Adipose tissue (tissue), 3 donors: Measurements from ENCODE around the gene CRKL. TPM values are rescaled to one million over a fixed set of nuclear protein-coding genes. Genes with fewer than 3 reads are reported as not detected.

Experiments
- H3K27ac ChIP-seq: one replicate; pipeline ENCODE4 v1.5.1; 2013; ENCODE audit warnings: low read depth, low read length
- WGBS, 3 donors: extraction: QIAGEN DNeasy Blood & Tissue Kit; methylation state at CpG; one replicate each; pipeline ENCODE4 v1.1.7; 2013; 5-methylcytosine and 5-hydroxymethylcytosine counted together
- polyA plus RNA-seq, 3 donors: library from polyadenylated mRNA; stranded (reverse); fragments of 200-250 nt; gene quantifications; one replicate each; pipeline ENCODE4 v1.2.3, GENCODE V29; 2013
- donor health status: healthy with polysubstance abuse.
- donor health status: Bipolar disorder and iron deficiency.
- donor health status: healthy.

CRKL gene
- polyA plus RNA-seq, 3 donors = 10.7 to 19.8 (median 16.2) TPM

DNA sequence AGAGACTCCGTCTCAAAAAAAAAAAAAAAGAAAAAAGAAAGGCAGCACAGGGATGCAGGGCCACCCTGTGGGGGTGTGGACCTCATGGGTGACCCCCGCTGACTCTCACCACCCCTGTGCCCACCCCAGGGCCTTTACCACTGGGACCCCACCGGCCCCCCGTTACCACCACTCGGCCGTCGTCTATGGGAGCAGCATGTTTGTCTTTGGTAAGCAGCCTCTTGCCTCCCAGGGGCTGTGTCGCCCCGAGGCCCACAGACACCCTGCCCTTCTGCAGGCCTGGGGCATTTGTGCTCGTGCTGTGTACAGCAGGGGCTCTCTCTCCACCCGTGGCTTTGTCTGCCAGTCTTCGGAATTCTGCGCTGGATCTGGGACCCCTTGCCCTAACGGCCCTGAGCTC lies 70.2 kb downstream of the CRKL start:
- whole genome bisulfite sequencing, 3 donors = 89 to 93% (median 93%) methylated on average over 14 of the region's 14 CpGs
- no peak overlapping the region for H3K27ac ChIP-seq

DNA sequence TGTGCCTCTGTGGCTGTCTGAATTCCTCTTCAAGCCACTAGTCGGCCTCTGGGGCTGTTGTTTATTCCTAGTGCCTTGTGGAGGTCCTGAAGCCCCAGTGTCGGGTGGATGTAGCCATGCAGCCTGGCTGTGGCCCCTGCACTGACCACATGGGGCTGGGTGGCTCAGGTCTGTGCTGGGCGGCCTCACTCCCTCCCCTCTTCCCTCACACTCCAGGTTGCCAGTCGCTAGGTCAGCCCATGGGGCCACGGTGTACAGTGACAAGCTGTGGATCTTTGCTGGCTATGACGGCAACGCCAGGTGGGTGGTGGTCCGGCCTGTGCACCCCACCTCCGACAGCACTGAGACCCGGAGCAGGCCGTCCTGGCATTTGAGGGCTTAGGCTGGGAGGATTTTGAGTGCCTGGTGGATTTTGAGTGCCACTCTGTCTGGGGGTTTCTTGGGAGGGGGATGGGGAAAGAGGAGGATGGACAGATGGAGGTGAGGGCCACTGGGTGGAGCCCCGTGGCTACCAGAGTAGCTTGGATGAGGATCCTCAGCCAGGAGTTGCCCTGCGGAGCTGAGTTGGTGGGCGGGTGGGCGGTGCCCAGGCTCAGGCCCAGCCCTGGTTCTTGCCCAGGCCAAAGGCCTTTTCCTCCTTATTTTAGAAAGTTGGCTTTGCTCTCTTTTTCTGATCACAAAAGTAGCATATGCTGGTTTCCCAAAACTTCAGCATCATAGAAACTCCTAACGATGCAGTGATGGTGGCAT lies 71.5 kb downstream of the CRKL start:
- WGBS, 3 donors = 92 to 96% (median 93%) methylated on average over 16 of the region's 16 CpGs
- no peak overlapping the region for H3K27ac ChIP-seq

DNA sequence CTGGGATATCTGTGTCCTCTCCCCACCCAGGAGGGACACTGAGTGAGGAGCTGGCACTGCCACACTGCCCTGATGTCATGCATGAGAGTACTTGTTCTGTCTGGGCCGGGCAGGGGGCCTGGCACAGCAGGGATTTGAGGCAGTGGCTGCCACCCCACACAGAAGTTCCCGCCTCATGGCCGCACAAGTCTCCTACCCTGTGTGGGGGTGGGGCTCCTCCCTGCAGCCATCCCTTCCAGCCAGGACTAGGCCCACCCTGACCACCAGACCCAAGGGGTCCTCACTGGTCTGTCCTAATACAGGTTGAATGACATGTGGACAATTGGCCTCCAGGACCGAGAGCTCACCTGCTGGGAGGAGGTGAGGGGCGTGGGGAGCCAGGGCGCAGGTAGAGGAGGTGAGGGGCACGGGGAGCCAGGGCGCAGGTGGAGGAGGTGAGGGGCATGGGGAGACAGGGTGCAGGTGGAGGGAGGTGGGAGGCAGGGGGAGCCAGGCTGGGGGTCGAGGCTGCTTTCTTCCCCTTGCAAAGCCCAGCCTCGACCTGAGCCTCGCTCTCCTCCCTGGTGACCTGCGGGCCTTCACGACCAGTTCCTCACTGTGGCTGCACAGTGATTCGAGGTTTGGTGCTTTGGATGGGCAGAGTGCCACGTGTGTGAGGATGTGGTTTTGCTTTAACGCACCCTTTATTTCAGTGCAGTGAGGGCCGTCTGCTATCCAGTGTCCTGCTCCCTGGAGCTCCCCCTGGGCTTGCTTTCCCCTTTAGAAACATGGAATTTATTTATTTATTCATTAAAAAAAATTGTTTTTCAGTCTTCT lies 72.3 kb downstream of the CRKL start:
- WGBS, 3 donors = 51 to 82% (median 61%) methylated on average over 14 to 17 of the region's 17 CpGs
- no peak overlapping the region for H3K27ac ChIP-seq

DNA sequence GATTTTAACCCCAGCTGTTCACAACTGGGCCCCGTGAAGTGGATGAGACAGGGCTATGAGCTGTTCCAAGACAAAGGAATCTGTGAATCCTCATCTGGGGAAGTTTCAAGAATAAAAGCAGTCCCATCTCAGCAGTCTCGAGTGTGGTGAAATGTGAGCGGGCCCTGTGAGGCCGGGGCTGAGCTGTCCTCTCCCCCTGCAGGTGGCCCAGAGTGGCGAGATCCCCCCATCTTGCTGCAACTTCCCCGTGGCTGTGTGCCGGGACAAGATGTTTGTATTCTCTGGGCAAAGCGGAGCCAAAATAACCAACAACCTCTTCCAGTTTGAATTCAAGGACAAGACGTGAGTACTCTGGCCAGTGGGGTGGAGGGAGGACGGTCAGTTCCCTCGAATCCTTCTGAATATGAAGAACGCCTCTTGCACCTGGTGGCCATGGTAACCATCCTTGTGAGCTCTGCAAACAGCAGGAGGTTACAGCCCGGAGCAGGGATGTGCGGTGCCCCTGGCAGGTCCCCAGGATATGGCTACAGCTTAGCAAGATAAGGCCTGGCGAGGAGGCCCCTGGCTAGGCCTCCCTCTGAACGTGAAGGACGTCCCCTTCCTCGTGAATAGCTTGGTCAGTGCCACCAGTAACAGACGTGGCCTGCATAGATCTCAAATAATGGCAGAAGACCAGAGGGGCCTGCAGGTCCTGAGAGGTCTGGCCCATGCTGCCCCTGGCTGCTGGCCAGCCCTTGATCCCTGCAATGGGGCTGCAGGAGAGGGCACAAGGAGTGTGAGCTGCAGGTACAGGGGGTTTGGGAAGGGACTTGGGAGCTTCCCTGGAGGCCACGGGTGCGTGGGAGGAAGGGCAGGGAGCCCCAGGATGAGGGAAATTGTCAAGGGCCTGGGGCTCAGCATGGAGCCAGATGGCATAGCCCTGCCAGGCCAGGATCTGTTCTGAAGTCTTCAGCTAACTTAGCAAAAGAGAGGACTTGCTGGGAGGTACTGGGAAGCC lies 73.3 kb downstream of the CRKL start:
- WGBS, 3 donors = 67 to 86% (median 83%) methylated on average over 21 of the region's 21 CpGs

DNA sequence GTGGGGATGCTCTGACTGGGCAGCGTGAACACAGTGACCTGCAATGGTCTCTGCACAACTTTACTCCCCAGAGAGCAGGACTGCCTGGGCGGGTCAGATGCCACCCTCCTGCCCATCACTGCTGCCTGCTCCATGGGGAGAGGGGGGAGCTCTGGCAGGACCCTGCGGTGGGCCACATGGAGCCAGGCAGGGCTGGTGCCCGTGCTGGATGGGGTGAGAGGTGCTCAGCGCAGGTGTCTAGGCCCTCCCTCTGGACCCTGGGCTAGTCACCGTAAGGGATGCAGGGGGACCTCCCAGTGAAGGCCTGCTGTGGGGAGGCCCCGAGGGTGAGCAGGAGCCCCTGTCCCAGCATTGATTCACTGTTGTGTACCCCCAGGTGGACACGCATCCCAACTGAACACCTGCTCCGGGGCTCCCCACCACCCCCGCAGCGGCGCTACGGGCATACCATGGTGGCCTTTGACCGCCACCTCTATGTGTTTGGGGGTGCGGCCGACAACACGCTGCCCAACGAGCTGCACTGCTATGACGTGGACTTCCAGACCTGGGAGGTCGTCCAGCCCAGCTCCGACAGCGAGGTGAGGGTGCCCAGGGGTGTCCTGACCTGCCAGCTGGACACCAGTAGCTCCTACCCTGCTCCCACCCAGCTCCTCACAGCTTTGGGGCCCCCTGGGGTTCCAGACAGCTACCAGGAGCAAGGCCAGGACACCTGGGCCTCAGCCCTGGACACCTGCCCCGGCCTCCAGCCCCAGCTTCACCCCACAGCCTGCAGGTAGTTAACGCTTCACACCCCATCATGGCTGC lies 74.2 kb downstream of the CRKL start:
- H3K27ac ChIP-seq = no peak overlapping the region
- 93 to 97% (median 94%) methylated on average over 23 to 24 of the region's 24 CpGs for WGBS, 3 donors

More for the DNA sequence above, 73.3 kb downstream of the CRKL start:
- no peak overlapping the region for H3K27ac ChIP-seq

DNA sequence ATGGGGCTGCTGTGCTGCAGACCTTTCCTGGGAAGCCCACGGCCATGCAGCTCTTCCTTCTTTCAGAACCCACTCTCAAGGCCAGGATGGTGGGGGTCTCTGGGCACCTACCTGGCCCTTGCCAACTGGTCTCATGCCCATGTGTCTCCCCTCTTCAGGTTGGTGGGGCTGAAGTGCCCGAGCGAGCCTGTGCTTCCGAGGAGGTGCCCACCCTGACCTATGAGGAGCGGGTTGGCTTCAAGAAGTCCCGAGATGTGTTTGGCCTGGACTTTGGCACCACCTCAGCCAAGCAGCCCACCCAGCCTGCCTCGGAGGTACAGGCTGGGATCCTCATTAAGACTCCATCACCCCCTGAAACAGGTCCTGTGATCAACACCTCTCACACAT lies 74.8 kb downstream of the CRKL start:
- WGBS, 3 donors = 88 to 92% (median 90%) methylated on average over 7 of the region's 7 CpGs
- no peak overlapping the region for H3K27ac ChIP-seq

DNA sequence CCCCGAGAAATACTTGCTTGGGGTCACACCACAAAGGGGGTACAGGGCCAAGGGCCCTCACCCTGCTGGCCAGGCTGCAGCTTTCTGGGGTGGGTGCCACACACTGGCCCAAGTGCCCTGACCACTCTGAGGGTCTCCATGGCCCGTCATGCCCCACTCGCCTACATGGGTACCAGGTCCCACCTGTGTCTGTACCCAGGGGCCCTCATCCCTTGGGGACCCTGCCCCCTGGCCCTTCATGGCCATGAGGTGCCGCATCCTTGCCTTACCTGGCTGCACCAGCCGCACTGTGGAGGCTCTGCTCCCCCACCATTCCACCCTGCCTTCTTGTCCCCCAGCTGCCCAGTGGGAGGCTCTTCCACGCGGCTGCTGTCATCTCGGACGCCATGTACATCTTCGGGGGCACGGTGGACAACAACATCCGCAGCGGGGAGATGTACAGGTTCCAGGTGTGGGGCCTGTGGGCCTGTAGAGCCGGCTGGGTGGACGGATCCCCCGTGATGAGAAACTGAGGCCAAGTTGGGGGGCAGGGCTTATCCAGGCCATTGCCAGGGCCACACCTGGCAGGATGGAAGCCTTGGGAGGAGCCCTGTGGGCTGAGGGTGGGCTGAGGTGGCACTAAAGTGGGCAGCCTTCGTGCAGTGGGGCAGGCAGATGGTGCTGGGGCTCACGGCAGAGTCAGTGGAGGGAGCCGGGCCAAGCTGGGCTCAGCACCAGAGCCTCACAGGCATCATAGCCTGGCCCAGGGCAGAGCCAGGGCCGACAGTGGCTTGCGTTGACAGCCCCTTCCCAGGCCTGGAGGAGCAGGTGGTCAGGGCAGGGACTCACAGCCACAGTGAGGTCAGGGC lies 75.5 kb downstream of the CRKL start:
- no peak overlapping the region for H3K27ac ChIP-seq
- WGBS, 3 donors = 87 to 91% (median 91%) methylated on average over 19 to 21 of the region's 21 CpGs

DNA sequence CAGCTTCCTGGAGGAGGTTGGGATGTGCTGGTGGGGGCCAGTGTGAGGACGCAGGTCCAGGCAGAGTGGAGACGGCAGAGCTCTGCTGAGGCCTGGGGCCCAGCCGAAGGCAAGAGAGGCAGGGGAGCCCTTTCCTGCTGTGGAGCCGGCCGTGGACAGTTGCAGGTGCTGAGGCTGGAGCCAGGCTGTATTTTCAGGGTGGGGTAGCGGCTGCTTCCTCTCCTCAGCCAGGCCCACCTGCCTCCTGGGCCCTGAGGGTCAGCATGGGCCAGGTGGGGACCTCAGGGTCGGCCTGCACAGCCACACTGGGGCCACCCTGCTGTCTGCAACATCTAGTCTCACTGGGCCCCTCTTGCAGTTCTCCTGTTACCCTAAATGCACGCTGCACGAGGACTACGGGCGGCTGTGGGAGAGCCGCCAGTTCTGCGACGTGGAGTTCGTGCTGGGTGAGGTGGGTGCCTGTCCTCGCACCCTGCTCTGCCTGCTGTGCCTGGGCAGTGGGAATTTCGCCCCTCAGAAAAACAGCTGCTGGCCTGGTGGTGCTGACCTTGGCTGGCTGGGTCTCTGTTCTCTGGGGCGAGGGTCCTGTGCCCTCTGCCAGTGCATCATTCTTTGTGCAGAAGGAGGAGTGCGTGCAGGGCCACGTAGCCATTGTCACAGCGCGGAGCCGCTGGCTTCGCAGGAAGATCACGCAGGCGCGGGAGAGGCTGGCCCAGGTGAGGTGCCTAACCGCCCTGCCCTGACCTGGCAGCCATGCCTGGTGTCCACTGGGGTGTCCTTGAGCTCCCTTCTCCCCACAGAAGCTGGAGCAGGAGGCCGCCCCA lies 76.3 kb downstream of the CRKL start:
- WGBS, 3 donors = 95% methylated on average over 28 to 29 of the region's 29 CpGs

DNA sequence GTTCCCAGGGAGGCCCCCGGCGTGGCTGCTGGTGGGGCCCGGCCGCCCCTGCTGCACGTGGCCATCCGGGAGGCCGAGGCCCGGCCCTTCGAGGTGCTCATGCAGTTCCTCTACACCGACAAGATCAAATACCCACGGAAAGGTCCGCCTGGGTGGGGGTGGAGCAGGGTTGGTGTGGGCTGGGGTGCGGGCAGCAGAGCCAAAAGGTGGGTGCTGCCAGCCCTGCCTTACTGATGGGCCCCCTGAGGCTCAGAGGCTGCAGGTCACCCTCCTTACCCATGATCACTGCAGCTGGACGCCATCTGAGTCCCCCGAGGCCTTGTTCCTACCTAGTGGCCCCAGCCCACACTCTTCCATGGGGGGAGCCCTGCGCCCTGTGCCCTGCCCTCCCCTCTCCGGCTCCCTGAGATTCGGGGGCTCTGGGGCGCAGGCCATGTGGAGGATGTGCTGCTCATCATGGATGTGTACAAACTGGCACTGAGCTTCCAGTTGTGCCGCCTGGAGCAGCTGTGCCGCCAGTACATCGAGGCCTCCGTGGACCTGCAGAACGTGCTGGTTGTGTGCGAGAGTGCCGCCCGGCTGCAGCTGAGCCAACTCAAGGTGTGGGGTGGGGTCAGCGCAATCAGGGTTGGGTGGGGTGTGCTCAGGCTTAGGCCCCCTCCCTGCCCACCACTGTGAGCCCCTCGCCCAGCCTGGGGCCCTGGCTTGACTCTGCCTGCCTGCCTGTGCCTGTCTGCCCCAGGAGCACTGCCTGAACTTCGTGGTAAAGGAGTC lies 77.1 kb downstream of the CRKL start:
- no peak overlapping the region for H3K27ac ChIP-seq
- WGBS, 3 donors = 92 to 93% (median 93%) methylated on average over 30 of the region's 30 CpGs

More for the DNA sequence above, 76.3 kb downstream of the CRKL start:
- no peak overlapping the region for H3K27ac ChIP-seq

DNA sequence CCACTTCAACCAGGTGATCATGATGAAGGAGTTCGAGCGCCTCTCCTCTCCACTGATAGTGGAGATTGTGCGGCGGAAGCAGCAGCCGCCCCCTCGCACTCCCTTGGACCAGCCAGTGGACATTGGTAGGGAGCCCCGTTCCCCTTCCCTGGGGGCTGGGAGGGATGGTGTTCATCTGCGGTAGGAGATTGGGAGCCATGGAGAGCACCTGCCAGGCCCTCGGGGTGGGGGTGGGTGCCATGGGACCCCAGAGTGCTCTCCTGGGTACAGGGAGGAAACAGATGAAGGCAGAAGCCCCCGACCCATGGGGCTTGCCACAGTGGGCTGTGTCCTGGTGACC lies 77.7 kb downstream of the CRKL start:
- WGBS, 3 donors = 89 to 91% (median 90%) methylated on average over 10 of the region's 10 CpGs
- H3K27ac ChIP-seq = no peak overlapping the region

DNA sequence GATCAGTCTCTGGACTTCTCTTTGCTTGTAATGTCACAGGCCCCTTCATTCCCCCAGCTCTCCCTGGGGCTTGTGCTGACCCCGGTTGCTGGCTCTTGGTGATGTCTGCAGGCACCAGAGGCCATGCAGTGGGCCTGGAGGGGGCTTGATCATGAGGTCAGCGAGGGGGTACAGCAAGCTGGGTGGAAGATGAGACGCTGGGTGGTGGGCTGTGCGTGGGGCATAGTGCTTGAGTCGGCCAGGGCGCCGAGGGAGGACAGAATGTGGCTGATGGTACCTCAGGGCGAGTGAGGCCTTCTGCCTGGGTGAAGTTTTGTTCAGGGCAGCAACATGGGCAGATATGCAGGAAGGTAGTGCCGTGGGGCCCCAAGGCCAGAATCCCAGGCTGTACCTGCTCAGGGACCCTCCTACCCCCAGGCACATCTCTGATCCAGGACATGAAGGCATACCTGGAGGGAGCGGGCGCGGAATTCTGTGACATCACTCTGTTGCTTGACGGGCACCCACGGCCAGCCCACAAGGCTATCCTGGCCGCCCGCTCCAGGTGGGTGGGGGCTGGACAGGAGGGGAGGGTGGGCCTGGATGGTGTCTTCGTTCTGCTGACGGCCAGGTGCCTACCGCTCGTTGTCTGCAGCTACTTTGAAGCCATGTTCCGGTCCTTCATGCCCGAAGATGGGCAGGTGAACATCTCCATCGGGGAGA lies 78.3 kb downstream of the CRKL start:
- 90 to 91% (median 90%) methylated on average over 20 to 23 of the region's 23 CpGs for WGBS, 3 donors
- no peak overlapping the region for H3K27ac ChIP-seq

DNA sequence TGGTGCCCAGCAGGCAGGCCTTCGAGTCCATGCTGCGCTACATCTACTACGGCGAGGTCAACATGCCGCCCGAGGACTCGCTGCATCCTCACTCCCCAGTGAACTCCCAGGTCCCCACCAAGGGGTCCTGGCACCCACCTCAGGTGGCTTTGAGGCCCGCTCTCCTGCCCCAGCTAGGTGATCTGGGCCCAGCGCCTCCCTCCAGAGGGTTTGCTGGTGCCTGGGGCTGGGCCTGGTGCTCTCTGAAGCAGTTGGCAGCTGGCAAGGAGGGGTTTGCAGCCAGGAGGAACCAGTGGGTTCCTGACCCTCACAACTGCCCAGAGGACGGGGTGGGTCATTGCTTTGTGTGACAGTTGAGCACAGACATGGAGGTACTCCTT lies 78.8 kb downstream of the CRKL start:
- WGBS, 3 donors = 95 to 99% (median 97%) methylated on average over 10 of the region's 10 CpGs
- no peak overlapping the region for H3K27ac ChIP-seq

DNA sequence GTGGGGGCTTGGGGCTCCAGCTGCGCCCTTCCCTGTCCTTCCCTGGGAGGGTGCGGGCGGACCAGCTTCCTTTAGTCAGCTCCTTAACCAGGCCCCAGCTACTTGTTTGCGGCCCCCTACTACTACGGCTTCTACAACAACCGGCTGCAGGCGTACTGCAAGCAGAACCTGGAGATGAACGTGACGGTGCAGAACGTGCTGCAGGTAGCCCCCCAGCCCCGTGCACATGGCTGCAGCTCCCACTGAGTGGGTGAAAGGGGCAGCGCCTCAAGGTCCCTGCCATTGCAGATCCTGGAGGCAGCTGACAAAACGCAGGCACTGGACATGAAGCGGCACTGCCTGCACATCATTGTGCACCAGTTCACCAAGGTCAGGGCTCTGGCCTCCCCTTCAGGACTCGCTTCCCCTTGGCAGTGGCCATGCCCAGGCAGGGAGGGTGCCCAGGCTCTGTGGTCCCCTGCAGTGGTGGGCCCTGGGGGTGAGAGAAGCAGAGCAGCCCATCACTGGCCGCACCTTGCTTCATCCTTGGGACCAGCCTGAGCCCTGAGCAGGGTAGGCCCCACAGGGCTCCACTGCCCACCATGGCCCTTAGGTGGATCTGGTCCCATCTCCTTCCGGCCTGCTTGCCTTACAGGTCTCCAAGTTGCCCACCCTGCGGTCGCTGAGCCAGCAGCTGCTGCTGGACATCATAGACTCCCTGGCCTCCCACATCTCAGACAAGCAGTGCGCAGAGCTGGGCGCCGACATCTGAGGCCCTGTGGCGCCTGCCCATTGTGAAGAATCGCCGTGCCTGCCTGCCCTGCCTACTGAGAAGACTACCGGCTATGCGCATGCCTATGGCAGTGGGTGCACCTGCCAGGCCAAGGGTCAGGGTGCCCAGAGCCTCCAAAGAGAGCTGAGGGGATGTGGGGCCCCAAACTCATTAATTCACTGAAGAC lies 79.7 kb downstream of the CRKL start:
- 87 to 92% (median 91%) methylated on average over 27 of the region's 27 CpGs for WGBS, 3 donors

More for the DNA sequence above, 79.7 kb downstream of the CRKL start:
- no peak overlapping the region for H3K27ac ChIP-seq
